CD14-positive monocyte (primary cell): ENCODE data around the gene CHIA. TPM values are rescaled to one million over a fixed set of nuclear protein-coding genes. Genes with fewer than 3 reads are reported as not detected.
A peak's percentile ranks its signal among the peaks of the same experiment; 100 is the strongest.

ENCODE experiments used
- DNase-seq, 3 donors: peaks; one replicate each; pipeline ENCODE4 v3.0.0-alpha.2; 2011 to 2022
- H2AFZ ChIP-seq: 2 replicates; pipeline ENCODE4 v1.6.0; 2012; ENCODE audit warnings: mild to moderate bottlenecking, low read depth, low read length, inconsistent platforms; ENCODE audit not compliant: insufficient read depth, poor library complexity, severe bottlenecking
- H3K27ac ChIP-seq, 2 donors: 1 replicate in 1 of 2; 2 replicates in 1 of 2; pipeline ENCODE4 v1.5.1; 2012 to 2013; ENCODE audit warnings: low read length in 2 of 2, control low read depth in 1 of 2, inconsistent platforms in 1 of 2, low read depth in 1 of 2, mild to moderate bottlenecking in 1 of 2
- H3K27me3 ChIP-seq, 2 donors: one replicate each; pipeline versions ENCODE4 v1.6.0 to v1.6.1; 2011 to 2013; ENCODE audit warnings: low read length in 2 of 2; ENCODE audit not compliant: control insufficient read depth in 2 of 2, insufficient read depth in 2 of 2
- H3K36me3 ChIP-seq, 2 donors: replicated peaks in 1 of 2; 1 replicate in 1 of 2; 2 replicates in 1 of 2; pipeline versions ENCODE4 v1.5.1 to v1.6.1; 2012 to 2013; ENCODE audit warnings: low read length in 2 of 2, control low read depth in 1 of 2, inconsistent platforms in 1 of 2, mild to moderate bottlenecking in 1 of 2; ENCODE audit not compliant: insufficient read depth in 2 of 2, control insufficient read depth in 1 of 2
- H3K4me1 ChIP-seq, 2 donors: 1 replicate in 1 of 2; 2 replicates in 1 of 2; pipeline versions ENCODE4 v1.5.1 to v1.6.1; 2012 to 2013; ENCODE audit warnings: low read length in 2 of 2, control low read depth in 1 of 2, inconsistent platforms in 1 of 2, mild to moderate bottlenecking in 1 of 2, moderate library complexity in 1 of 2; ENCODE audit not compliant: insufficient read depth in 2 of 2, control insufficient read depth in 1 of 2
- H3K4me2 ChIP-seq: replicated peaks from 2 replicates; pipeline ENCODE3; 2012; ENCODE audit warnings: low read length, moderate library complexity, mild to moderate bottlenecking; ENCODE audit not compliant: poor library complexity, severe bottlenecking; ENCODE audit errors: extremely low read depth
- H3K4me3 ChIP-seq, 3 experiments: fragments of 200-600 bp in 1 of 3; sonication (generic) in 1 of 3; replicated peaks in 1 of 3; 1 replicate in 2 of 3; 2 replicates in 1 of 3; pipeline ENCODE4 v1.5.1; 2011 to 2013; ENCODE audit warnings: low read length in 3 of 3, mild to moderate bottlenecking in 3 of 3, control low read depth in 2 of 3, low read depth in 2 of 3, inconsistent platforms in 1 of 3, moderate library complexity in 1 of 3
- H3K79me2 ChIP-seq: 2 replicates; pipeline ENCODE4 v1.6.0; 2012; ENCODE audit warnings: mild to moderate bottlenecking, control low read depth, inconsistent platforms, low read length, moderate library complexity; ENCODE audit not compliant: insufficient read depth
- H3K9ac ChIP-seq: 2 replicates; pipeline ENCODE4 v1.6.0; 2017; ENCODE audit warnings: low read length, mild to moderate bottlenecking; ENCODE audit not compliant: insufficient read depth, poor library complexity, severe bottlenecking
- H3K9me3 ChIP-seq, 2 donors: replicated peaks in 1 of 2; 1 replicate in 1 of 2; 2 replicates in 1 of 2; pipeline versions ENCODE4 v1.5.1 to v1.6.1; 2012 to 2013; ENCODE audit warnings: low read length in 2 of 2, control low read depth in 1 of 2; ENCODE audit not compliant: control insufficient read depth in 1 of 2, insufficient read depth in 1 of 2
- H4K20me1 ChIP-seq: 2 replicates; pipeline ENCODE4 v1.6.0; 2012; ENCODE audit warnings: mild to moderate bottlenecking, low read length, control low read depth, moderate library complexity; ENCODE audit not compliant: insufficient read depth
- H3K27ac Mint-ChIP-seq, 7 donors: one replicate each; pipeline ENCODE4 v1.8.0; 2020; ENCODE audit warnings: mild to moderate bottlenecking in 7 of 7, mixed read lengths in 7 of 7, moderate library complexity in 6 of 7, inconsistent platforms in 2 of 7
- H3K27me3 Mint-ChIP-seq, 3 donors: one replicate each; pipeline ENCODE4 v1.8.0; 2021 to 2022; ENCODE audit warnings: low read depth in 3 of 3, mild to moderate bottlenecking in 3 of 3, mixed read lengths in 3 of 3, moderate library complexity in 3 of 3, inconsistent platforms in 1 of 3
- H3K36me3 Mint-ChIP-seq, 2 donors: one replicate each; pipeline ENCODE4 v1.8.0; 2020; ENCODE audit warnings: mixed read lengths in 2 of 2, inconsistent platforms in 1 of 2, mild to moderate bottlenecking in 1 of 2
- H3K4me1 Mint-ChIP-seq: one replicate; pipeline ENCODE4 v1.8.0; 2020; ENCODE audit warnings: mild to moderate bottlenecking, mixed read lengths
- H3K4me3 Mint-ChIP-seq, 2 donors: one replicate each; pipeline ENCODE4 v1.8.0; 2020; ENCODE audit warnings: mild to moderate bottlenecking in 2 of 2, mixed read lengths in 2 of 2, moderate library complexity in 1 of 2
- H3K9me3 Mint-ChIP-seq, 7 donors: one replicate each; pipeline ENCODE4 v1.8.0; 2020 to 2022; ENCODE audit warnings: mixed read lengths in 7 of 7, mild to moderate bottlenecking in 6 of 7, moderate library complexity in 6 of 7, inconsistent platforms in 2 of 7
- CTCF ChIP-seq: fragments of 200-600 bp; IDR thresholded peaks from one replicate; pipeline ENCODE4 v1.8.0; 2022; ENCODE audit warnings: antibody characterized with exemption, mild to moderate bottlenecking
- WGBS: methylation state at CpG from one replicate; pipeline ENCODE4 v1.1.5; 2013; ENCODE audit warnings: missing lambda C conversion rate; ENCODE audit not compliant: insufficient coverage; 5-methylcytosine and 5-hydroxymethylcytosine counted together
- intact Hi-C, 2 donors: fragments of 100-400 bp; cut with micrococcal nuclease; formaldehyde crosslinking; loops; one replicate each; pipeline versions ENCODE4 v1.15.0 to v1.15.1; 2023
- polyA plus RNA-seq, 3 donors: library from polyadenylated mRNA; depleted of rRNA in 1 of 3; unstranded in 2 of 3; stranded (reverse) in 1 of 3; fragments of 300-500 nt in 2 of 3; fragments of >200 nt in 1 of 3; fragmentation: Illumina TruSeq in 2 of 3; gene quantifications; 1 replicate in 2 of 3; 2 replicates in 1 of 3; pipeline ENCODE4 v1.2.3, GENCODE V29; 2012 to 2021

CHIA gene
- polyA plus RNA-seq, 3 donors, result not detected

DNA sequence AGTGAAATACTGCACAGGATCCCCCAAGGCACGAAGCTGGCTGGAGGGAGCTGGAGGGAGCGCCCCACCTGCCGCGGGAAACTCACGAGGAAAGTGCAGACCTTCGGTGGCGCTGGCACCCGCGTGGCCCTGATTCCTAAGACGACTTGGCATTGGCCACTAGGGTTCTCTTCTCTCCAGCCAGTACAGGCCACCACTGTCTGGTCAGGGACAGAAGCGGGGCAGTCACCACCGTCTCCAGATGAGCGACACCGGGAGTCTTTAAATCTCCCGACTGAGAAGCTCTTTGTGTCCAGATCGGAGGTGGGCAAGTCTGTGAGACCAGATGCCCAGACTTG lies 19.2 kb upstream of the CHIA start:
- no peak overlapping the region for H3K9ac ChIP-seq
- H3K4me3 ChIP-seq, result no peak overlapping the region

DNA sequence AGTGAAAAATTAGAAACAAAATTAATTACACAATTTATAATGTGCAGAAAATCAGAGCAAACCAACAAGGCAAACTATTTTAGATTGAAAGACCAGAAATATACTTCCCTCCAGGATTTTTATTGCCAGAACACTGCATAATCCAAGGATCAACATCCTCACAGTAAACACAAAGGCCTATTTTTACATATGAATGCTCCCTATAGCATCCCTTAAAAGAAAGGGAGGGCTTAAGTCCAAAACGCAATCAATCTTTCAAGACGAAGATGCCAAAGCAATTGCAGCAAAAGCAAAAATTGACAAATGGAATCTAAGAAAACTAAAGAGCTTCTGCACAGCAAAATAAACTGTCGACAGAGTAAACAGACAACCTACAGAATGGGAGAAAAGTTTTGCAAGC lies 18.6 kb upstream of the CHIA start:
- H3K4me1 ChIP-seq, result no peaks in the 10 kb centered on the region
- H3K9me3 ChIP-seq, result peaks cover 2 to 27% of the 10 kb centered on the region in 2 donors
- no peak overlapping the region for H3K4me2 ChIP-seq
- no peak overlapping the region for H2AFZ ChIP-seq
- no peak overlapping the region for H3K27ac Mint-ChIP-seq
- peaks cover 2 to 25% (median 18%) of the 10 kb centered on the region in 7 donors for H3K9me3 Mint-ChIP-seq
- no CpG with 5 or more reads among the region's 3 CpGs for WGBS
- H4K20me1 ChIP-seq, result no peaks in the 10 kb centered on the region
- H3K4me3 Mint-ChIP-seq, result peak overlapping the region in 1 of 2 donors; percentile 85
- H3K27ac ChIP-seq, result no peak overlapping the region
- no peak for TF ChIP-seq CTCF
- H3K27me3 ChIP-seq, result peaks cover 48 to 60% of the 10 kb centered on the region in 2 donors
- DNase-seq, result no peak
- H3K79me2 ChIP-seq, result no peaks in the 10 kb centered on the region
- peaks cover 44 to 67% (median 50%) of the 10 kb centered on the region in 3 donors for H3K27me3 Mint-ChIP-seq
- no peak overlapping the region for H3K9ac ChIP-seq
- H3K36me3 Mint-ChIP-seq, result peaks cover 3 to 4% of the 10 kb centered on the region in 2 donors
- no peak overlapping the region for H3K4me3 ChIP-seq
- peaks cover 5% of the 10 kb centered on the region for H3K4me1 Mint-ChIP-seq
- H3K36me3 ChIP-seq, result no peaks in the 10 kb centered on the region
- intact Hi-C loops, result no loop called here

More for the DNA sequence above, 19.2 kb upstream of the CHIA start:
- H3K27me3 Mint-ChIP-seq, result peaks cover 44 to 69% (median 56%) of the 10 kb centered on the region in 3 donors
- Histone ChIP-seq H3K27ac (no peak overlapping the region), H3K27me3 (peaks cover 49 to 62% of the 10 kb centered on the region in 2 donors), H3K79me2 (no peaks in the 10 kb centered on the region), H3K4me1 (no peaks in the 10 kb centered on the region), H3K36me3 (no peaks in the 10 kb centered on the region), H3K4me2 (no peak overlapping the region), H3K9me3 (peaks cover 5 to 27% of the 10 kb centered on the region in 2 donors), H4K20me1 (no peaks in the 10 kb centered on the region), H2AFZ (no peak overlapping the region)
- H3K36me3 Mint-ChIP-seq, result peaks cover 3 to 4% of the 10 kb centered on the region in 2 donors
- intact Hi-C loops, result no loop called here
- no peak for DNase-seq
- peaks cover 2 to 23% (median 18%) of the 10 kb centered on the region in 7 donors for H3K9me3 Mint-ChIP-seq
- TF ChIP-seq CTCF, result no peak
- H3K27ac Mint-ChIP-seq, result peak overlapping the region in 1 of 7 donors; percentile 61
- 21% methylated on average over 16 of the region's 16 CpGs for WGBS
- peaks cover 5% of the 10 kb centered on the region for H3K4me1 Mint-ChIP-seq
- peak overlapping the region; percentile 13 to 85 for H3K4me3 Mint-ChIP-seq
